Neuron (in vitro differentiated cells): Measurements from ENCODE around the gene BTN2A1.
A peak's percentile ranks its signal among the peaks of the same experiment; 100 is the strongest.
"Not testable (repeated sequence)": the region's sequence is repeated elsewhere in the genome, so short reads cannot be mapped to it uniquely, and the experiment has no call there.

ENCODE experiments used
- H2AFZ ChIP-seq: one replicate; pipeline ENCODE4 v1.6.1; 2013; ENCODE audit warnings: low read depth, mild to moderate bottlenecking, inconsistent platforms, low read length, moderate library complexity
- H3K27me3 ChIP-seq: one replicate; pipeline ENCODE4 v1.6.1; 2013; ENCODE audit warnings: low read length; ENCODE audit not compliant: insufficient read depth
- H3K36me3 ChIP-seq: one replicate; pipeline ENCODE4 v1.6.1; 2013; ENCODE audit warnings: low read length; ENCODE audit not compliant: insufficient read depth
- H3K4me1 ChIP-seq: one replicate; pipeline ENCODE4 v1.6.1; 2013; ENCODE audit warnings: low read length; ENCODE audit not compliant: insufficient read depth
- H3K4me3 ChIP-seq: 2 replicates; pipeline ENCODE4 v1.5.1; 2013; ENCODE audit warnings: mild to moderate bottlenecking, low read length, moderate library complexity
- H3K9me3 ChIP-seq: one replicate; pipeline ENCODE4 v1.6.1; 2013; ENCODE audit warnings: low read length

The BTN2A1 gene

GRCh38 chr6:26439151-26440125, 18.3 kb upstream of the BTN2A1 start:
- peaks cover 13% of the 10 kb centered on the region for H3K4me1 ChIP-seq
- H2AFZ ChIP-seq = peak overlapping the region; percentile 95
- peak overlapping the region; percentile 24 for H3K4me3 ChIP-seq

GRCh38 chr6:26440977-26441358, 16.8 kb upstream of the BTN2A1 start:
- peak overlapping the region; percentile 95 for H2AFZ ChIP-seq
- no peaks in the 10 kb centered on the region for H3K9me3 ChIP-seq
- no peak overlapping the region for H3K4me3 ChIP-seq
- no peaks in the 10 kb centered on the region for H3K27me3 ChIP-seq
- H3K4me1 ChIP-seq = peaks cover 13% of the 10 kb centered on the region
- no peaks in the 10 kb centered on the region for H3K36me3 ChIP-seq

More at GRCh38 chr6:26439151-26440125, 18.3 kb upstream of the BTN2A1 start:
- H3K27me3 ChIP-seq = no peaks in the 10 kb centered on the region
- H3K9me3 ChIP-seq = no peaks in the 10 kb centered on the region
- H3K36me3 ChIP-seq = no peaks in the 10 kb centered on the region

GRCh38 chr6:26441977-26442376, 15.8 kb upstream of the BTN2A1 start:
- H3K36me3 ChIP-seq = no peaks in the 10 kb centered on the region
- H2AFZ ChIP-seq = no peak overlapping the region
- no peak overlapping the region for H3K4me3 ChIP-seq
- H3K9me3 ChIP-seq = no peaks in the 10 kb centered on the region
- peaks cover 13% of the 10 kb centered on the region for H3K4me1 ChIP-seq
- no peaks in the 10 kb centered on the region for H3K27me3 ChIP-seq

GRCh38 chr6:26445934-26446667, 11.7 kb upstream of the BTN2A1 start:
- Histone ChIP-seq H3K36me3 (no peaks in the 10 kb centered on the region), H3K4me1 (no peaks in the 10 kb centered on the region), H2AFZ (no peak overlapping the region), H3K9me3 (no peaks in the 10 kb centered on the region), H3K4me3 (no peak overlapping the region), H3K27me3 (no peaks in the 10 kb centered on the region)

- H3K36me3 ChIP-seq = no peaks in the 10 kb centered on the region
- H2AFZ ChIP-seq = no peak overlapping the region
- no peaks in the 10 kb centered on the region for H3K4me1 ChIP-seq
- H3K9me3 ChIP-seq = no peaks in the 10 kb centered on the region
- H3K4me3 ChIP-seq = no peak overlapping the region
- H3K27me3 ChIP-seq = no peaks in the 10 kb centered on the region
Measured at GRCh38 chr6:26447257-26447656, 10.5 kb upstream of the BTN2A1 start.

- no peak overlapping the region for H2AFZ ChIP-seq
- no peaks in the 10 kb centered on the region for H3K4me1 ChIP-seq
- no peaks in the 10 kb centered on the region for H3K27me3 ChIP-seq
- no peak overlapping the region for H3K4me3 ChIP-seq
- H3K36me3 ChIP-seq = no peaks in the 10 kb centered on the region
- H3K9me3 ChIP-seq = no peaks in the 10 kb centered on the region
Measured at GRCh38 chr6:26450240-26450639, 7.5 kb upstream of the BTN2A1 start.

GRCh38 chr6:26452631-26453235, 5.0 kb upstream of the BTN2A1 start:
- H3K4me1 ChIP-seq = peaks cover 4% of the 10 kb centered on the region
- no peak overlapping the region for H2AFZ ChIP-seq
- no peaks in the 10 kb centered on the region for H3K9me3 ChIP-seq
- no peaks in the 10 kb centered on the region for H3K36me3 ChIP-seq
- no peak overlapping the region for H3K4me3 ChIP-seq
- no peaks in the 10 kb centered on the region for H3K27me3 ChIP-seq

- Histone ChIP-seq H3K36me3 (peaks cover 7% of the 10 kb centered on the region), H3K9me3 (no peaks in the 10 kb centered on the region), H2AFZ (no peak overlapping the region), H3K4me3 (no peak overlapping the region), H3K27me3 (no peaks in the 10 kb centered on the region), H3K4me1 (peaks cover 12% of the 10 kb centered on the region)
Measured at GRCh38 chr6:26454631-26455030, 3.1 kb upstream of the BTN2A1 start.

DNA sequence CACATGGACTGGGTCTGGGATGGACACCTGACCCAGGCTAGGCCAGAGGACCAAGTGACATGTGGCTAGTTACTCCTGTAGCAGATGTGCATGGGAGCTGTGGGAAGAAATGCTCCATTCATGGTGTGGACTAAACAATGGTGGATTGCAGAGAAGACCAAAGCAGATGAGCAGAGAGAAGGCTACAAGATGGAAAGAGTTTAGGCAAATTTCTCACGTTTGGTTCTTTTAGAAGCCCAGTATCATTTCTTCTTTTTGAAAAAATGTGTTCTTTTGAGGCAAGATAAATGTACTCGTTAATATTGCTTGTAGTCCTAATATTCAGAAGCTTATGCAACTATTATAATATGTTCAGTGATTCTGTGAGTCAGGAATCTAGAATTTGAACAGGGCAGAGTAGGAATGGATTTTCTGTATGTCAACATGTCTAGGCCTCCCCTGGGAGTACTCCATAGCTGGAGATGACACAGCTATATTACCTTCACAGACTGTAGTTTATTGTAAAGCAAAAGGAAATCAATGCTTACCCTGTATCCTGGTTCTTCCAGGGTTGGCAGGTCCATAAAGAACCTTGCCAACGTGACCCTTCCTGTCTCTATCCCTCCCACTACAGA, 2.3 kb upstream of the BTN2A1 start:
- H3K4me3 ChIP-seq = no peak overlapping the region
- H3K27me3 ChIP-seq = no peaks in the 10 kb centered on the region
- peaks cover 13% of the 10 kb centered on the region for H3K4me1 ChIP-seq
- no peaks in the 10 kb centered on the region for H3K9me3 ChIP-seq
- H3K36me3 ChIP-seq = peaks cover 13% of the 10 kb centered on the region
- no peak overlapping the region for H2AFZ ChIP-seq

- peaks cover 19% of the 10 kb centered on the region for H3K4me1 ChIP-seq
- H2AFZ ChIP-seq = peak overlapping the region; percentile 95
- peak overlapping the region; percentile 80 for H3K4me3 ChIP-seq
- no peaks in the 10 kb centered on the region for H3K27me3 ChIP-seq
- peaks cover 26% of the 10 kb centered on the region for H3K36me3 ChIP-seq
- H3K9me3 ChIP-seq = no peaks in the 10 kb centered on the region
Measured at GRCh38 chr6:26457264-26457805, 420 bp upstream of the BTN2A1 start.

DNA sequence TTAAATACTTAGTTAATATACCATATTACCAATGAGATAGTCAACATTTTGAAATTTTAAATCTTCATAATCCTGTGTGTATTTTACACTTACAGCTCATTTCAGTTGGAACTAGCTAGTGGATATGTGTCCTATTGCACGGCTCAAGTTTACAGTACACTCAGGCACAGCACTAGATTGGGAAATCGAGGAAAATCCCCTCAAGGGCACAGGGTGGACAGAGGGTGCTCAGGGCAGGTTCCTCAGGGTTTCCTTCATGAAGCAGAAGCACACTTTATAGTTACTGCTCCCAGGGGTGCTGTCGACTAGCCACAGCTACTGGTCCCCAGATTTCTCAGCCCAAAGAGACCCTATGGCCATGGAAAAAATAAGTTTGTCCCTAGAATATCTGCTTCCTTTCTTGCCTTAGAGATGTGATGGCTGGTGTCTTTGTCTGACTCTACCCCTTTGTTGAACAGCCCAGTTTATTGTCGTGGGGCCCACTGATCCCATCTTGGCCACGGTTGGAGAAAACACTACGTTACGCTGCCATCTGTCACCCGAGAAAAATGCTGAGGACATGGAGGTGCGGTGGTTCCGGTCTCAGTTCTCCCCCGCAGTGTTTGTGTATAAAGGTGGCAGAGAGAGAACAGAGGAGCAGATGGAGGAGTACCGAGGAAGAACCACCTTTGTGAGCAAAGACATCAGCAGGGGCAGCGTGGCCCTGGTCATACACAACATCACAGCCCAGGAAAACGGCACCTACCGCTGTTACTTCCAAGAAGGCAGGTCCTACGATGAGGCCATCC, 1.5 kb downstream of the BTN2A1 start:
- H3K4me1 ChIP-seq = peaks cover 19% of the 10 kb centered on the region
- peaks cover 45% of the 10 kb centered on the region for H3K36me3 ChIP-seq
- no peak overlapping the region for H2AFZ ChIP-seq
- H3K27me3 ChIP-seq = no peaks in the 10 kb centered on the region
- peak overlapping the region; percentile 80 for H3K4me3 ChIP-seq
- H3K9me3 ChIP-seq = no peaks in the 10 kb centered on the region

DNA sequence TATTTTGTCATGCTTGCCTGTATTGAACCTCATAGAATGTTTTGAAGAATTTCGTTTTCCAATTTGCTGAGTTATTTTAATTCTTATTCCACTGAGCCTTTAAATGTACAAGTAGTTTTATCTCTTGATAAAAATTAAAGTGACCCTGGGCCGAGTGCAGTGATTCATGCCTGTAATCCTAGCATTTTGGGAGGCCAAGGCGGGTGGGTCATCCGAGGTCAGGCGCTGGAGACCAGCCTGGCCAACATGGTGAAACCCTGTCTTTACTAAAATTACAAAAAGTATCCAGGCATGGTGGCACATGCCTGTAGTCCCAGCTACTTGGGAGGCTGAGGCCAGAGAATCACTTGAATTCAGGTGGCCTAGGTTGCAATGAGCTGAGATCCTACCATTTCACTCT, 3.6 kb downstream of the BTN2A1 start:
- H3K27me3 ChIP-seq, H3K9me3 ChIP-seq, H3K4me3 ChIP-seq, H2AFZ ChIP-seq: not testable (repeated sequence)
- H3K4me1 ChIP-seq = peaks cover 19% of the 10 kb centered on the region
- H3K36me3 ChIP-seq = peaks cover 67% of the 10 kb centered on the region
